GM12878 (cell line): ENCODE measurements around the gene TXNIP. TPM values are rescaled to one million over a fixed set of nuclear protein-coding genes. Genes with fewer than 3 reads are reported as not detected.

Experiments used
- DPF2 ChIP-seq: fragments of 450-650 bp; IDR thresholded peaks from 2 replicates; pipeline ENCODE4 v1.6.1; 2017; ENCODE audit warnings: mild to moderate bottlenecking
- FOS ChIP-seq: IDR thresholded peaks from 3 replicates; pipeline ENCODE4 v1.6.1; 2011; ENCODE audit warnings: borderline replicate concordance; ENCODE audit not compliant: insufficient read length; ENCODE audit errors: extremely low read depth
- IRF5 ChIP-seq: fragments of 450-650 bp; IDR thresholded peaks from 2 replicates; pipeline ENCODE4 v1.6.1; 2017; ENCODE audit warnings: borderline replicate concordance
- MEF2A ChIP-seq: IDR thresholded peaks from 2 replicates; pipeline ENCODE4 v1.6.1; 2011; ENCODE audit warnings: low read depth, mild to moderate bottlenecking, low read length, moderate library complexity; ENCODE audit not compliant: insufficient read depth
- MLLT1 ChIP-seq: fragments of 450-650 bp; IDR thresholded peaks from 2 replicates; pipeline ENCODE4 v1.6.1; 2016; ENCODE audit warnings: mild to moderate bottlenecking
- MYB ChIP-seq: fragments of 150-350 bp; IDR thresholded peaks from 2 replicates; pipeline ENCODE4 v1.6.1; 2014; ENCODE audit warnings: mild to moderate bottlenecking, low read depth, low read length, borderline replicate concordance
- NFYA ChIP-seq: IDR thresholded peaks from 2 replicates; pipeline ENCODE4 v1.6.1; 2011; ENCODE audit warnings: low read depth, mild to moderate bottlenecking, low read length, improper control_type of control experiment, borderline replicate concordance
- NRF1 ChIP-seq: conservative IDR thresholded peaks from 2 replicates; pipeline ENCODE4 v1.6.1; 2011; ENCODE audit warnings: mild to moderate bottlenecking, low read depth, low read length, improper control_type of control experiment
- PKNOX1 ChIP-seq: fragments of 450-650 bp; IDR thresholded peaks from 2 replicates; pipeline ENCODE4 v1.6.1; 2016; ENCODE audit warnings: mild to moderate bottlenecking
- STAT1 ChIP-seq: fragments of 450-650 bp; conservative IDR thresholded peaks from 2 replicates; pipeline ENCODE4 v1.6.1; 2014; ENCODE audit warnings: antibody characterized with exemption, mild to moderate bottlenecking
- SUZ12 ChIP-seq: fragments of 200-600 bp; sonication (generic); IDR thresholded peaks from one replicate; pipeline ENCODE4 v1.6.1; 2018; ENCODE audit warnings: antibody characterized with exemption, mild to moderate bottlenecking; ENCODE audit not compliant: unreplicated experiment
- USF2 ChIP-seq: IDR thresholded peaks from 2 replicates; pipeline ENCODE4 v1.6.1; 2011; ENCODE audit warnings: low read depth, low read length, improper control_type of control experiment, borderline replicate concordance
- ZNF217 ChIP-seq: fragments of 450-650 bp; IDR thresholded peaks from 2 replicates; pipeline ENCODE4 v1.6.1; 2017; ENCODE audit warnings: antibody characterized with exemption, mild to moderate bottlenecking
- polyA plus RNA-seq, 11 experiments: library from polyadenylated mRNA; depleted of rRNA in 4 of 11; unstranded in 6 of 11; stranded (reverse) in 5 of 11; fragments of >200 nt; fragmentation: Nextera tagmentation in 4 of 11; fragmentation: Illumina TruSeq in 1 of 11; extraction: Ambion mirVana in 4 of 11; extraction: Trizol in 1 of 11; gene quantifications; 1 replicate in 1 of 11; 2 replicates in 10 of 11; pipeline versions ENCODE4 v1.2.1 to v1.2.3, GENCODE V29; 2011 to 2016; ENCODE audit warnings: inconsistent platforms in 2 of 11, missing spikeins in 2 of 11, low read depth in 1 of 11
- total RNA-seq, 4 experiments: library from RNA; depleted of rRNA in 3 of 4; stranded (reverse); fragments of >200 nt in 3 of 4; fragmentation: Illumina TruSeq in 1 of 4; extraction: Trizol in 1 of 4; gene quantifications; 2 replicates each; pipeline versions ENCODE4 v1.2.1 to v1.2.3, GENCODE V29; 2013 to 2021

TXNIP gene
- total and polyA plus RNA-seq, 10 of the 15 experiments (the other 5 are each of a cell fraction or from before 2014, with no cell fraction given) = 48.7 to 133 (median 107) TPM

- TF ChIP-seq MLLT1 (0 out of 2 replicates have a peak, but pooled peaks have one; percentile 34), SUZ12 (no peak), DPF2 (no peak), USF2 (no peak), ZNF217 (no peak), IRF5 (no peak), STAT1 (no peak), NRF1 (no peak), PKNOX1 (no peak), FOS (no peak), MYB (no peak), MEF2A (0 out of 2 replicates have a peak, but pooled peaks have one; percentile 39), NFYA (no peak)
Observed at GRCh38 chr1:145962157-145963102, 33.9 kb downstream of the TXNIP start (continued).
